HepG2 (cell line): ENCODE results near the gene EFHC2. TPM values are rescaled to one million over a fixed set of nuclear protein-coding genes. Genes with fewer than 3 reads are reported as not detected.

Experiments used
- ATAC-seq: fragments of 200-7000 bp; cut with Tn5 transposase; 3 replicates; pipeline ENCODE4 v1.9.1; 2020; ENCODE audit warnings: mild to moderate bottlenecking, moderate library complexity
- BruUV-seq: library from RNA; stranded (reverse); fragments of 400-500 nt; replicated peaks from 2 replicates; lab custom pipeline; 2021; lab: Mats Ljungman, UMichigan
- CTCF ChIA-PET: fragments of 300-600 bp; formaldehyde crosslinking; extraction: SDS; loops from one replicate; lab custom pipeline; 2021; ENCODE audit warnings: low total read pairs, inconsistent platforms, low intra/inter-chr PET ratio; lab: Yijun Ruan, JAX
- POLR2A ChIA-PET: fragments of 350-600 bp; sonication (Branson Sonifier 250); formaldehyde crosslinking; loops from one replicate; lab custom pipeline; 2020; ENCODE audit warnings: antibody characterized with exemption, inconsistent platforms; lab: Yijun Ruan, JAX
- DNase-seq: peaks from one replicate; pipeline ENCODE4 v3.0.0-alpha.2; 2015; ENCODE audit warnings: low spot score
- FAIRE-seq: peaks from 3 replicates; lab custom pipeline; 2011; peaks lifted over from hg19 to GRCh38; lab: Jason Lieb, UNC
- H2AFZ ChIP-seq: one replicate; pipeline ENCODE4 v1.6.1; 2011; ENCODE audit warnings: low read length, inconsistent platforms
- H3K27ac ChIP-seq: fragments of 300-600 bp; 3 replicates; pipeline ENCODE4 v1.8.0; 2011; ENCODE audit warnings: mixed run types, mild to moderate bottlenecking, mixed read lengths, low read length, inconsistent platforms; ENCODE audit not compliant: insufficient read depth; ENCODE audit errors: extremely low read length
- H3K27me3 ChIP-seq, 2 experiments: fragments of 200-600 bp in 1 of 2; 2 replicates in 1 of 2; 3 replicates in 1 of 2; pipeline versions ENCODE4 v1.6.0 to v1.8.0; 2011; ENCODE audit warnings: low read length in 2 of 2, mild to moderate bottlenecking in 2 of 2, moderate library complexity in 2 of 2, inconsistent platforms in 1 of 2; ENCODE audit not compliant: insufficient read depth in 2 of 2, control insufficient read depth in 1 of 2
- H3K36me3 ChIP-seq, 2 experiments: fragments of 200-600 bp in 1 of 2; replicated peaks in 1 of 2; 2 replicates in 1 of 2; 3 replicates in 1 of 2; pipeline versions ENCODE4 v1.5.1 to v1.8.0; 2011; ENCODE audit warnings: low read length in 2 of 2, inconsistent platforms in 1 of 2; ENCODE audit not compliant: insufficient read depth in 2 of 2, control insufficient read depth in 1 of 2
- H3K4me1 ChIP-seq: 2 replicates; pipeline ENCODE4 v1.5.1; 2012; ENCODE audit warnings: low read length, inconsistent platforms; ENCODE audit not compliant: insufficient read depth
- H3K4me2 ChIP-seq: 2 replicates; pipeline ENCODE4 v1.6.0; 2011; ENCODE audit warnings: low read depth, low read length, inconsistent platforms
- H3K4me3 ChIP-seq, 3 experiments: fragments of 200-600 bp in 1 of 3; sonication (generic), shearing (Covaris generic) in 1 of 3; replicated peaks in 1 of 3; 2 replicates each; pipeline ENCODE4 v1.5.1; 2011 to 2016; ENCODE audit warnings: low read length in 3 of 3, inconsistent platforms in 2 of 3, low read depth in 2 of 3, mild to moderate bottlenecking in 2 of 3, control low read depth in 1 of 3, mixed read lengths in 1 of 3; ENCODE audit not compliant: insufficient read depth in 1 of 3
- H3K79me2 ChIP-seq: one replicate; pipeline ENCODE4 v1.6.1; 2011; ENCODE audit warnings: low read length, inconsistent platforms; ENCODE audit not compliant: insufficient read depth
- H3K9ac ChIP-seq: 2 replicates; pipeline ENCODE4 v1.6.0; 2011; ENCODE audit warnings: mild to moderate bottlenecking, low read depth, low read length, inconsistent platforms; ENCODE audit not compliant: insufficient read depth
- H3K9me3 ChIP-seq: 2 replicates; pipeline ENCODE4 v1.5.1; 2012; ENCODE audit warnings: mild to moderate bottlenecking, low read length
- H4K20me1 ChIP-seq: 2 replicates; pipeline ENCODE4 v1.6.0; 2011; ENCODE audit warnings: inconsistent platforms, mild to moderate bottlenecking, low read length, moderate library complexity; ENCODE audit not compliant: insufficient read depth
- ATF3 ChIP-seq: sonication (generic); formaldehyde crosslinking; IDR thresholded peaks from 2 replicates; pipeline ENCODE4 v1.4.0; 2020; ENCODE audit warnings: missing genetic modification reagents
- CEBPB ChIP-seq: IDR thresholded peaks from 2 replicates; pipeline ENCODE4 v1.6.1; 2011; ENCODE audit warnings: low read depth, low read length, improper control_type of control experiment, borderline replicate concordance
- HIVEP1 ChIP-seq: sonication (generic); formaldehyde crosslinking; IDR thresholded peaks from 2 replicates; pipeline ENCODE4 v1.4.0; 2020; ENCODE audit warnings: mild to moderate bottlenecking, missing genetic modification reagents
- KDM5B ChIP-seq: sonication (generic); formaldehyde crosslinking; IDR thresholded peaks from 2 replicates; pipeline ENCODE4 v1.4.0; 2020; ENCODE audit warnings: missing genetic modification reagents, mild to moderate bottlenecking, borderline replicate concordance
- MYNN ChIP-seq: sonication (generic); formaldehyde crosslinking; IDR thresholded peaks from 2 replicates; pipeline ENCODE4 v1.4.0; 2020; ENCODE audit warnings: mild to moderate bottlenecking, low read depth, missing genetic modification reagents
- NFE2 ChIP-seq: sonication (generic); formaldehyde crosslinking; IDR thresholded peaks from 2 replicates; pipeline ENCODE4 v1.4.0; 2020; ENCODE audit warnings: missing genetic modification reagents
- NFE2L1 ChIP-seq: sonication (generic); formaldehyde crosslinking; IDR thresholded peaks from 2 replicates; pipeline ENCODE4 v1.4.0; 2020; ENCODE audit warnings: missing genetic modification reagents, mild to moderate bottlenecking, borderline replicate concordance
- SMARCC2 ChIP-seq: fragments of 450-650 bp; IDR thresholded peaks from 2 replicates; pipeline ENCODE4 v1.6.1; 2017; ENCODE audit warnings: antibody characterized with exemption, mild to moderate bottlenecking
- SMARCE1 ChIP-seq: fragments of 450-650 bp; IDR thresholded peaks from 2 replicates; pipeline ENCODE4 v1.6.1; 2017; ENCODE audit warnings: borderline replicate concordance
- SSRP1 ChIP-seq: IDR thresholded peaks from 2 replicates; pipeline ENCODE4 v1.6.1; 2016; ENCODE audit warnings: control low read depth
- ZNF777 ChIP-seq: sonication (generic); formaldehyde crosslinking; IDR thresholded peaks from 2 replicates; pipeline ENCODE4 v1.4.0; 2020; ENCODE audit warnings: missing genetic modification reagents
- ZNF780A ChIP-seq: sonication (generic); formaldehyde crosslinking; IDR thresholded peaks from 2 replicates; pipeline ENCODE4 v1.8.0; 2022; ENCODE audit warnings: mild to moderate bottlenecking, missing genetic modification reagents, moderate library complexity
- ZNF800 ChIP-seq: sonication (generic); formaldehyde crosslinking; IDR thresholded peaks from 2 replicates; pipeline ENCODE4 v1.4.0; 2020; ENCODE audit warnings: missing genetic modification reagents
- ZNF883 ChIP-seq: sonication (generic); formaldehyde crosslinking; IDR thresholded peaks from 2 replicates; pipeline ENCODE4 v1.5.1; 2020; ENCODE audit warnings: mild to moderate bottlenecking, missing genetic modification reagents; ENCODE audit errors: not compliant biosample characterization
- WGBS: methylation state at CpG from one replicate; pipeline ENCODE4 v1.1.6; 2017; ENCODE audit warnings: low lambda C conversion rate; 5-methylcytosine and 5-hydroxymethylcytosine counted together
- in situ Hi-C: cut with HindIII; loops from 2 replicates; pipeline ENCODE4 v1.10.0; 2017; ENCODE audit warnings: low pct_unique_long_range_greater_than_20kb; ENCODE audit not compliant: extremely low pct_ligation_motif_present
- intact Hi-C: fragments of 100-400 bp; cut with micrococcal nuclease; formaldehyde crosslinking; loops from one replicate; pipeline ENCODE4 v1.10.0; 2022; ENCODE audit not compliant: unreplicated experiment
- polyA plus RNA-seq, 8 experiments: library from polyadenylated mRNA; depleted of rRNA in 3 of 8; stranded (reverse) in 7 of 8; unstranded in 1 of 8; fragments of >200 nt; fragmentation: Illumina TruSeq in 4 of 8; extraction: Trizol in 4 of 8; gene quantifications; 2 replicates each; pipeline versions ENCODE4 v1.2.1 to v1.2.3, GENCODE V29; 2011 to 2016; ENCODE audit warnings: low read depth in 4 of 8, missing spikeins in 1 of 8, mixed read lengths in 1 of 8; ENCODE audit not compliant: insufficient read depth in 1 of 8
- total RNA-seq, 5 experiments: library from RNA; depleted of rRNA; stranded (reverse); fragments of >200 nt; fragmentation: Illumina TruSeq; extraction: Trizol; gene quantifications; 2 replicates each; pipeline ENCODE4 v1.2.3, GENCODE V29; 2016; ENCODE audit warnings: low read depth in 1 of 5
- TF ChIP-seq, protein P1 (sequence below): IDR thresholded peaks from 2 replicates; pipeline ENCODE4 v1.6.1; 2016; ENCODE audit warnings: low read depth, borderline replicate concordance

The EFHC2 gene
- total and polyA plus RNA-seq, 2 of the 13 experiments (the other 11 are each of a cell fraction or from before 2014, with no cell fraction given): not detected

GRCh38 chrX:44178274-44179053 is 165.0 kb downstream of the EFHC2 start:
- Histone ChIP-seq H3K79me2 (no peaks in the 10 kb centered on the region), H4K20me1 (no peaks in the 10 kb centered on the region), H3K9ac (no peak overlapping the region), H3K4me1 (no peaks in the 10 kb centered on the region), H3K4me2 (no peak overlapping the region), H3K27me3 (no peaks in the 10 kb centered on the region), H2AFZ (no peak overlapping the region), H3K4me3 (no peak overlapping the region), H3K36me3 (no peaks in the 10 kb centered on the region), H3K9me3 (no peaks in the 10 kb centered on the region), H3K27ac (no peak overlapping the region)
- DNase-seq (no peak), FAIRE-seq (no peak), ATAC-seq (no peak)
- TF ChIP-seq ZNF883 (no peak), HIVEP1 (CRISPR knock-in tag) (no peak), SMARCE1 (no peak), ATF3 (no peak), CEBPB (no peak), SMARCC2 (no peak), ZNF777 (no peak), NFE2 (no peak), ZNF780A (CRISPR knock-in tag) (no peak), ZNF800 (CRISPR knock-in tag) (no peak), NFE2L1 (no peak), SSRP1 (CRISPR knock-in tag) (no peak), MYNN (CRISPR knock-in tag) (no peak), KDM5B (CRISPR knock-in tag) (no peak)
- TF ChIP-seq, protein P1, sequence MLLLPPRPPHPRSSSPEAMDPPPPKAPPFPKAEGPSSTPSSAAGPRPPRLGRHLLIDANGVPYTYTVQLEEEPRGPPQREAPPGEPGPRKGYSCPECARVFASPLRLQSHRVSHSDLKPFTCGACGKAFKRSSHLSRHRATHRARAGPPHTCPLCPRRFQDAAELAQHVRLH (CRISPR knock-in tag): no peak
- POLR2A ChIA-PET: no interaction called here
- CTCF ChIA-PET: no interaction called here
- intact Hi-C loops: no loop called here
- in situ Hi-C loops: no loop called here
- BruUV-seq: no TSS peak
- 0% methylated on average over 6 of the region's 6 CpGs for WGBS
